HG02938 (cell line): Measurements from ENCODE around the gene RHPN2.
"Not testable (repeated sequence)": the region's sequence is repeated elsewhere in the genome, so short reads cannot be mapped to it uniquely, and the experiment has no call there.

Experiments used
- ATAC-seq: cut with Tn5 transposase; IDR thresholded peaks from one replicate; pipeline ENCODE4 v1.9.1; 2021; ENCODE audit warnings: mild to moderate bottlenecking, moderate library complexity; ENCODE audit not compliant: unreplicated experiment

Gene RHPN2

GRCh38 chr19:33032218-33032781 is 32.4 kb downstream of the RHPN2 start:
- ATAC-seq = no peak

- no peak for ATAC-seq
Measured at GRCh38 chr19:33029746-33030303, 34.9 kb downstream of the RHPN2 start.

- not testable (repeated sequence) for ATAC-seq
Measured at GRCh38 chr19:33026602-33027001, 38.1 kb downstream of the RHPN2 start.

- ATAC-seq = not testable (repeated sequence)
Measured at GRCh38 chr19:33025468-33026238, 39.0 kb downstream of the RHPN2 start.

GRCh38 chr19:33024398-33024797 is 40.3 kb downstream of the RHPN2 start:
- no peak for ATAC-seq

- ATAC-seq = no peak
Measured at GRCh38 chr19:33022472-33023116, 42.1 kb downstream of the RHPN2 start.

- ATAC-seq = not testable (repeated sequence)
Measured at GRCh38 chr19:33010891-33011290, 53.8 kb downstream of the RHPN2 start.

- ATAC-seq = no peak
Measured at GRCh38 chr19:33008738-33009137, 56.0 kb downstream of the RHPN2 start.

GRCh38 chr19:33005440-33005839 is 59.2 kb downstream of the RHPN2 start:
- ATAC-seq = no peak

GRCh38 chr19:33003424-33004024 is 61.2 kb downstream of the RHPN2 start:
- ATAC-seq = not testable (repeated sequence)

GRCh38 chr19:33002126-33002865 is 62.4 kb downstream of the RHPN2 start:
- not testable (repeated sequence) for ATAC-seq

- ATAC-seq = no peak
Measured at GRCh38 chr19:33000910-33001309, 63.8 kb downstream of the RHPN2 start.

GRCh38 chr19:33000510-33000909 is 64.2 kb downstream of the RHPN2 start:
- no peak for ATAC-seq

- ATAC-seq = no peak
Measured at GRCh38 chr19:32998722-32999121, 66.0 kb downstream of the RHPN2 start.

- ATAC-seq = no peak
Measured at GRCh38 chr19:32997716-32998355, 66.9 kb downstream of the RHPN2 start.

GRCh38 chr19:32997061-32997464 is 67.6 kb downstream of the RHPN2 start:
- not testable (repeated sequence) for ATAC-seq

- not testable (repeated sequence) for ATAC-seq
Measured at GRCh38 chr19:32995966-32996365, 68.7 kb downstream of the RHPN2 start.

- no peak for ATAC-seq
Measured at GRCh38 chr19:32988724-32989123, 76.0 kb downstream of the RHPN2 start.

- ATAC-seq = not testable (repeated sequence)
Measured at GRCh38 chr19:32988254-32988653, 76.4 kb downstream of the RHPN2 start.

- not testable (repeated sequence) for ATAC-seq
Measured at GRCh38 chr19:32982488-32982887, 82.2 kb downstream of the RHPN2 start.
